Muscle layer of colon (tissue), 2 donors: Measurements from ENCODE around the gene IP6K3.

Source experiments
- H3K27ac ChIP-seq: one replicate; pipeline ENCODE4 v1.7.0; 2013; ENCODE audit warnings: low read depth, mild to moderate bottlenecking, low read length, moderate library complexity
- H3K27me3 ChIP-seq, 2 donors: one replicate each; pipeline ENCODE4 v1.7.0; 2013; ENCODE audit warnings: low read length in 2 of 2, mild to moderate bottlenecking in 2 of 2; ENCODE audit not compliant: insufficient read depth in 2 of 2, control insufficient read depth in 1 of 2
- H3K36me3 ChIP-seq: one replicate; pipeline ENCODE4 v1.7.0; 2013; ENCODE audit warnings: mild to moderate bottlenecking, low read length; ENCODE audit not compliant: insufficient read depth
- H3K4me1 ChIP-seq: one replicate; pipeline ENCODE4 v1.7.0; 2013; ENCODE audit warnings: mild to moderate bottlenecking, low read length; ENCODE audit not compliant: insufficient read depth
- H3K4me3 ChIP-seq, 2 donors: one replicate each; pipeline ENCODE4 v1.7.0; 2013; ENCODE audit warnings: low read length in 2 of 2, low read depth in 1 of 2, mild to moderate bottlenecking in 1 of 2, moderate library complexity in 1 of 2
- H3K9ac ChIP-seq: one replicate; pipeline ENCODE4 v1.7.0; 2013; ENCODE audit warnings: low read length
- H3K9me3 ChIP-seq: one replicate; pipeline ENCODE4 v1.7.0; 2013; ENCODE audit warnings: mild to moderate bottlenecking, low read length
- donor health status: abdominal sarcoma.
- donor health status: Adenocarcinoma of cecum.

IP6K3 gene

GRCh38 chr6:33745548-33745947 lies 1.2 kb downstream of the IP6K3 start:
- Histone ChIP-seq H3K9ac (no peak overlapping the region), H3K4me3 (no peak overlapping the region)

GRCh38 chr6:33744895-33745546 lies 1.7 kb downstream of the IP6K3 start:
- Histone ChIP-seq H3K4me3 (no peak overlapping the region), H3K36me3 (no peaks in the 10 kb centered on the region), H3K9me3 (no peaks in the 10 kb centered on the region), H3K4me1 (peaks cover 17% of the 10 kb centered on the region), H3K27ac (peak overlapping the region; percentile 84), H3K9ac (no peak overlapping the region), H3K27me3 (no peaks in the 10 kb centered on the region)

More at GRCh38 chr6:33745548-33745947, 1.2 kb downstream of the IP6K3 start:
- Histone ChIP-seq H3K27me3 (no peaks in the 10 kb centered on the region), H3K27ac (peak overlapping the region; percentile 84), H3K9me3 (no peaks in the 10 kb centered on the region), H3K4me1 (peaks cover 17% of the 10 kb centered on the region), H3K36me3 (no peaks in the 10 kb centered on the region)

GRCh38 chr6:33744001-33744848 lies 2.5 kb downstream of the IP6K3 start:
- no peak overlapping the region for H3K4me3 ChIP-seq
- H3K4me1 ChIP-seq, result peaks cover 17% of the 10 kb centered on the region
- H3K27me3 ChIP-seq, result no peaks in the 10 kb centered on the region
- H3K27ac ChIP-seq, result peak overlapping the region; percentile 59
- no peak overlapping the region for H3K9ac ChIP-seq
- no peaks in the 10 kb centered on the region for H3K36me3 ChIP-seq
- H3K9me3 ChIP-seq, result no peaks in the 10 kb centered on the region

- no peak overlapping the region for H3K27ac ChIP-seq
- no peak overlapping the region for H3K4me3 ChIP-seq
- H3K36me3 ChIP-seq, result no peaks in the 10 kb centered on the region
- H3K27me3 ChIP-seq, result no peaks in the 10 kb centered on the region
- no peak overlapping the region for H3K9ac ChIP-seq
- no peaks in the 10 kb centered on the region for H3K9me3 ChIP-seq
- H3K4me1 ChIP-seq, result peaks cover 17% of the 10 kb centered on the region
Observed at GRCh38 chr6:33742837-33743236, 3.9 kb downstream of the IP6K3 start.

GRCh38 chr6:33742092-33742491 lies 4.6 kb downstream of the IP6K3 start:
- Histone ChIP-seq H3K36me3 (no peaks in the 10 kb centered on the region), H3K9ac (no peak overlapping the region), H3K27ac (no peak overlapping the region), H3K4me3 (no peak overlapping the region), H3K27me3 (no peaks in the 10 kb centered on the region), H3K4me1 (peaks cover 17% of the 10 kb centered on the region), H3K9me3 (no peaks in the 10 kb centered on the region)

GRCh38 chr6:33740794-33741193 lies 5.9 kb downstream of the IP6K3 start:
- Histone ChIP-seq H3K9me3 (no peaks in the 10 kb centered on the region), H3K9ac (no peak overlapping the region), H3K27me3 (no peaks in the 10 kb centered on the region), H3K27ac (no peak overlapping the region), H3K4me1 (peaks cover 13% of the 10 kb centered on the region), H3K4me3 (no peak overlapping the region), H3K36me3 (no peaks in the 10 kb centered on the region)

- no peaks in the 10 kb centered on the region for H3K36me3 ChIP-seq
- no peak overlapping the region for H3K9ac ChIP-seq
- H3K4me3 ChIP-seq, result no peak overlapping the region
- H3K27me3 ChIP-seq, result no peaks in the 10 kb centered on the region
- no peaks in the 10 kb centered on the region for H3K9me3 ChIP-seq
- H3K4me1 ChIP-seq, result peaks cover 8% of the 10 kb centered on the region
- H3K27ac ChIP-seq, result no peak overlapping the region
Observed at GRCh38 chr6:33740204-33740608, 6.5 kb downstream of the IP6K3 start.

GRCh38 chr6:33739571-33739970 lies 7.1 kb downstream of the IP6K3 start:
- Histone ChIP-seq H3K27me3 (no peaks in the 10 kb centered on the region), H3K9ac (no peak overlapping the region), H3K4me3 (no peak overlapping the region), H3K36me3 (no peaks in the 10 kb centered on the region), H3K4me1 (peaks cover 2% of the 10 kb centered on the region), H3K9me3 (no peaks in the 10 kb centered on the region), H3K27ac (no peak overlapping the region)

- no peaks in the 10 kb centered on the region for H3K27me3 ChIP-seq
- H3K4me1 ChIP-seq, result no peaks in the 10 kb centered on the region
- no peaks in the 10 kb centered on the region for H3K9me3 ChIP-seq
- H3K9ac ChIP-seq, result no peak overlapping the region
- no peaks in the 10 kb centered on the region for H3K36me3 ChIP-seq
- no peak overlapping the region for H3K4me3 ChIP-seq
- H3K27ac ChIP-seq, result no peak overlapping the region
Observed at GRCh38 chr6:33738879-33739278, 7.8 kb downstream of the IP6K3 start.

- no peaks in the 10 kb centered on the region for H3K36me3 ChIP-seq
- no peaks in the 10 kb centered on the region for H3K27me3 ChIP-seq
- H3K4me3 ChIP-seq, result no peak overlapping the region
- no peaks in the 10 kb centered on the region for H3K4me1 ChIP-seq
- H3K27ac ChIP-seq, result no peak overlapping the region
- H3K9me3 ChIP-seq, result no peaks in the 10 kb centered on the region
- no peak overlapping the region for H3K9ac ChIP-seq
Observed at GRCh38 chr6:33738153-33738552, 8.6 kb downstream of the IP6K3 start.

- Histone ChIP-seq H3K27me3 (no peaks in the 10 kb centered on the region), H3K36me3 (no peaks in the 10 kb centered on the region), H3K9ac (no peak overlapping the region), H3K9me3 (no peaks in the 10 kb centered on the region), H3K4me3 (no peak overlapping the region), H3K4me1 (no peaks in the 10 kb centered on the region), H3K27ac (no peak overlapping the region)
Observed at GRCh38 chr6:33737267-33738026, 9.3 kb downstream of the IP6K3 start.
